DMS79 treated with DMSO at 0.1 percent for 48 hours (cell line): Measurements from ENCODE around the gene RBFOX2.
"Not testable (repeated sequence)": the region's sequence is repeated elsewhere in the genome, so short reads cannot be mapped to it uniquely, and the experiment has no call there.

ENCODE experiments used
- DNase-seq: peaks from one replicate; lab custom pipeline; 2025; lab: John Stamatoyannopoulos, UW

The RBFOX2 gene

DNA sequence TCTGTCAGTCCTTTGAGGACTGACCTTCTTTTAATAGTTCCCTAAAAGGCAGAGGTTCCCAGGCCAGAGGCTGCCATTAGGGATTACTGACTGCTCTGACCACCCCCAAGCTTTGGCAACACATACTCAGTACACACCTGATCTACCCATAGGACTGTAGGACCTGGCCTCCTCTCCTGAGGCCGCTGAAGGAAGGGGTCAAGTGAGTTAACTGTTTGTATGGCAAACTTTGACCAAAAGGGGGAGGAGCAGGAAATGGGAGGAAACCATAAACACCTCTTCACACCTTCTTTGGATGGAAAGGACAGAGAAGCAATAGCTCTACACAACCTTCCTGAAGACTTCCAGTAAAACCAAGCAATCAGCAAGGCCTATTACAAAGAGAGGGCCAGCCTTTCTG, 207.0 kb downstream of the RBFOX2 start:
- DNase-seq = no peak

DNA sequence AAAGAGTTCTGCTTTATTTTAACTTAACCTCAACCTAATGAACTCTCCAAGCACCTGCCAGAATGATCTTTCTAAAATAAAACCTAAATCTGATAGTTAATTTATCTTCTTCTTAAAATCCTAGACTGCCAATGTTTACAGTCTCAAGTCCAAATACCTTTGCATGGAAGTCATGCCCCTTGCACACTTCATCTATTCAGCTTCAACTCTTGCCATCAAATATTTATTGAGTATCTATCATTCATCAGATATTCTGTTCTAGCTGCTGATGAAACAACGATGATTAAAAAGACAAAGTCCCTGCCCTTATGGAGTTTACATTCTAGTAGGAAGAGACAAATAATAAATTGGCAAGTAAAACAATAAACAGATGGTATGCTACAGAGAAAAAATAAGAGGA, 209.2 kb downstream of the RBFOX2 start:
- no peak for DNase-seq

DNA sequence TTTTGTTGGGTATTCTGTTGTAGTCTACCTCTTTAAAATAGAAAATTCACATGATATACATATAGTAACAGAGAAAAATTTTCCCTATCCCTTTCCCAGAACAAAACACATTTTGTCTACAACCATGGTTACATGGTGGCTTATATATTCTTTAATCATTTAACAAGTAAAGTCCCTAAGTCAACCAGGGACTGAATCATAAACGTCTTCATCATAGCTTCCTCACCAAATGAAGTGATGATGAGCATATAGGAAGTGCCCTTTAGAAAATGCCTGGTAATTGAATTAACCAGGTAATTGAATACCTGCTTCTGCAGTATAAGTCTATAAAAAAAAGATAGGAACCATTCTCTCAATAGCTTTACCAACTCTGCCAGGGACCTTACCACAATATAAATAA, 209.7 kb downstream of the RBFOX2 start:
- no peak for DNase-seq

DNA sequence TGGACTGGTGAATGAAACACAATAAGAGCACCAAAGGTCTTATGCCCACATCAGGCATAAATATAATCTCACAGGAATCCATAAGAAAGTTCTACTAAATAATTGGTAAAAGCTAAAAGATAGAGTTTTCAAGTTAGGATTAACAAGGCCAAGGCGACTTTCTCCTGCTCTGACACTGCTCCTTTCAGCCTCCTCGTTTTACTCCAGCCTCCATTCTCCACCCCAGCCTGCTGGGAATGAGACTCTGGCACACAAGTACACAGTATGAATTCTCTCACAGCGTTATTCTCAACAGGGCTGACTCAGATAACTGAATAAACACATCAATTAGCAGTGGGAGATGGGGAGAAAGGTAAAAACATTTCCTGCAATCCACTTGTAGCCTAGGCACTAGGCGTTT, 216.0 kb downstream of the RBFOX2 start:
- no peak for DNase-seq

DNA sequence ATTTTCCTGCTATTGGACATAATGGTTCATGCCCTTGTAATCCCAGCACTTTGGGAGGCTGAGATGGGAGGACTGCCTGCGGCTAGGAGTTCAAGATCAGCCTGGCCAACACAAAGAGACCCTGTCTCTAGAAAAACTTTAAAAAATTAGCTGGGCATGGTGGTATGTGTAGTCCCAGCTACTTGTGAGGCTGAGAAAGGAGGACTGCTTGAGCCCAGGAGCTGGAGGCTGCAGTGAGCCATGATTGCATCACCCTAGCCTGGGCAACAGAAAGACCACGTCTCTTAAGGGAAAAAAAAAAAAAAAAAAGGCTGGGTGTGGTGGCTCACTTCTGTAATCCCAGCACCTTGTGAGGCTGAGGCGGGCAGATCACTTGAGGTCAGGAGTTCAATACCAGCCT, 217.0 kb downstream of the RBFOX2 start:
- DNase-seq = no peak

DNA sequence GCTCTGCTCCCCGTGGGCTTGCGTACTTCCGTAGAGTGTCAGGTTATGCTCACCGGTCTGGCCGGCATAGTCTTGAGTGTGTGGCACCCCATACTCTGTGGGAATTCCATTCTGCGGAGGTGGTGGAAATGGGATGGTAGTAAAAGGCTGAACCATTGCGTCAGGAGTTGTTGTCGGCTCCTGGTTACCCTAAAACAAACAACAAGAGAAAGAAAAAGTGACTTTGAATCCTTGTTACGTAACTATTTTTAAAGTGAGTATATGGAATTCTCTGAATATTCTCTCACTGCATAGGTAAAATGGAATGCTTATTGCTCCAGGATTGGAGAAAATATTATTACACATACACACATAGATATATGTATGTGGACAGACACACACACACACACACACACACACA, 218.8 kb downstream of the RBFOX2 start:
- DNase-seq = no peak

DNA sequence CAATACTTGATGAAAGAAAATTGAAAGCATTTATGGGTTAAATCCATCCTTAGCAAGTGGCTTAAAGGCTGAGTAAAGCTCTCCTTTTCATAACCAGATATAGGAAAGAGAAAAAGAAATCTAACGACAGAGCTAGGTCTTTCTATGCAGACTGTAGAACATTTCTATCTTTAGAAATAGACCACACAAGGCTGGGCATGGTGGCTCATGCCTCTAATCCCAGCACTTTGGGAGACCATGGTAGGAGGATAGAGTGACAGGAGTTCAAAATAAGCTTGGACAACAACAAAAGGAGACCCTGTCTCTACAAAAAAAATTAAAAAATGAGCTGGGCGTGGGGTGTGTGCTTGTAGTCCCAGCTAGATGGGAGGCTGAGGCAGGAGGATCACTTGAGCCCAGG, 220.2 kb downstream of the RBFOX2 start:
- no peak for DNase-seq

DNA sequence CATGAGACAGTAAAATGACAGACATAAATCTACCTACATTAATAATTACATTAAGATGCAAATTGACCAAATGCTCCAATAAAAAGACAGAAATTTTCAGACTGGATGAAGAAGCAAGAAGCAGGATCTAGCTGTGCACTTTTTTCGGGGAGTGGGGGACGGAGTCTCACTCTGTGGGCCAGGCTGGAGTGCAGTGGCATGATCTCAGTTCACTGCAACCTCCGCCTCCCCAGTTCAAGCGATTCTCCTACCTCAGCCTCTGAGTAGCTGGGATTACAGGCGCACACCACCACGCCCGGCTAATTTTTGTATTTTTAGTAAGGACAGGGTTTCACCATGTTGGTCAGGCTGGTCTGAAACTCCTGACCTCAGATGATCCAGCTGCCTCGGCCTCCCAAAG, 222.0 kb downstream of the RBFOX2 start:
- not testable (repeated sequence) for DNase-seq

DNA sequence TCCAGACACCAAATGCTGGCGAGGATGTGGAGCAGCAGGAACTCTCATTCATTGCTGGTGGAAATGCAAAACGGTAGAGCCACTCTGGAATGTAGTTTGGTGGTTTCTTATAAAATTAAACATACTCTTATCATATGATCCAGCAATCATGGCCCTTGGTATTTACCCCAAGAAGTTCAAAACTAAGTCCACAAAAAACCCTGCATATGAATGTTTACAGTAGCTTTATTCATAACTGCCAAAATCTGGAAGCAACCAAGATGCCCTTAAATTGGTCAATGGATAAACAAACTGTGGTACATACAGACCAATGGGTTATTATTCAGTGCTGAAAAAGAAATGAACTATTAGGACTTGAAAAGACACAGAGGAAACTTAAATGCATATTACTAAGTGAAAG, 223.2 kb downstream of the RBFOX2 start:
- DNase-seq = no peak

DNA sequence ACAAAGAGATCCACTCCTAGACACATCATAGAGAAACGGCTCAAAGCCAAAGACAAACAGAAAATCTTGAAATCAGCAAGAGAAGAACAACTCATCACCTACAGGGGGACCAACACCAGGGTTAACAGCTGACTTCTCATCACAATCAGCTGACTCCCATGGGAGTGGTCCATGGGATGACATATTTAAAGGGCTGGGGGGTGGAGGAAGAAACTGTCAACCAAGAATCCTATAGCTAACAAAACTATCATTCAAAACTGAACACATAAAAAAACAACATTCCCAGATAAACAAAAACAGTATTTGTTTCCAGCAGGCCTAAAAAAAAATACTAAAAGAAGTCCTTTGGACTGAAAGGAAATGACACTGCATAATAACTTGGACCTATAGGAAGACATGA, 224.2 kb downstream of the RBFOX2 start:
- DNase-seq = no peak

DNA sequence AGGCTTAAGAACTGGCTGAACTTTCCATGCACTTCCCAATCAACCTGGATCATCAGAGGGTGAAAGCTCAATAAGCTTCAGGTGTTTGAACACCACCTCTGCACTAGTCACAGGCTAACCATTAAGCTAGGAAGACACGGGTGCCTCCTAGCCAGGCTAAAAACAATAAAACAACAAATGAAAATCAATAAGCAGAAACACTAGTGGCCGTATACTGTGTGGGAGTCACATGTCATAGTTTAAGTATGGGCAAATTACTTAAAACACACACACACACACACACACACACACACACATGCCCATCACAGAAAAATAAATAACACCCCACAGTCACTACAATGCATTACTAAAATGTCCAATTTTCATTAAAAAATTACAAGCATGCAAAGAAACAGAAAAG, 225.7 kb downstream of the RBFOX2 start:
- no peak for DNase-seq

DNA sequence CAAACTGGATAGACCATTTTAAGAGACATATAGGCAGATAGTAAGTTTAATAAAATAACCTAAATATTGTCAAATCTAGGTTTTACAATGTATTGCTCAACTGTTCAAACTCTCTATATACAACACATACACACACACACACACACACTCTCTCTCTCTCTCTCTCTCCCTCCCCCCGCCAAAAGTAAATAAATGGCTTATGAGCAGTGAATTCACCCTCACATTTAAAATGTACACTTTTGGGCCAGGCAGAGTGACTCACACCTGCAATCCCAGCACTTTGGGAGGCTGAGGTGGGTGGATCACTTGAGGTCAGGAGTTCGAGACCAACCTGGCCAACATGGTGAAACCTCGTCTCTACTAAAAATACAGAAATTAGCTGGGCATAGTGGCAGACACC, 227.3 kb downstream of the RBFOX2 start:
- DNase-seq = not testable (repeated sequence)

DNA sequence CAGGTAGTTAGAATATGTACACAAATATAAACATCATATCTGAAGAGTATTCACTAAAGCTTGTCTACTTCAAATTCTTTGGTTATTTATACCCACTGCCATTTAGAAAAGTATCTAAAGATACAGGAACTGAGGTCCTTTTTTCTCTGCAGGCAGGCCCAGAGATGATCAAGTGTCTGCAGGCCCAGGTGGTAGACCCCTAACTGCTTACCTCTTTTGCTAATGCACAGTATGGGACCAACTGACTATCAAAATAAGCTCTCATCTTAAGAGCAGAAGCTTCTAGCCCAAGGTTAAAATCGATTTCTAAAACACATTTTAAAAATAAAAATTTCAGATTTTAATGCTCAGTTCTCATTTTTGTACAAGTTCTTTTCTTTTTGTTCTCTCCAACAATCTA, 229.5 kb downstream of the RBFOX2 start:
- DNase-seq = no peak

DNA sequence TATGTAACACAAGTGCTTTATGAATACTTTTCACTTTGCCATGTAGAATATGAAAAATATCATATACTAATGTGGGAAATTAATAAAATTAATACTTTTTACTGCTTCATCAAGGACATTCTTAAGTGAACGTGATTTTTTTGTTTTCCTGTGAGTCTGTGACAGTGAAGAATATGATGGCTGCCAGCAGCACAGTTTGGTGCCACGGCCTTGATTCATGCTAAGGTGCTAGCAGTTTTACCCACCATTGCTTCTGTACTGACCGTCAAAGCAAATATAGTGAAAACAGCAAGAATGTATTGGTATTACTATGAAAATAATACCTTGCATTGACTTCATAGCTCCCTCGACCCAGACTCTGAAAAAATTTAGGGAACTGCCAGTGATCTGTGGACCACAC, 231.2 kb downstream of the RBFOX2 start:
- no peak for DNase-seq

DNA sequence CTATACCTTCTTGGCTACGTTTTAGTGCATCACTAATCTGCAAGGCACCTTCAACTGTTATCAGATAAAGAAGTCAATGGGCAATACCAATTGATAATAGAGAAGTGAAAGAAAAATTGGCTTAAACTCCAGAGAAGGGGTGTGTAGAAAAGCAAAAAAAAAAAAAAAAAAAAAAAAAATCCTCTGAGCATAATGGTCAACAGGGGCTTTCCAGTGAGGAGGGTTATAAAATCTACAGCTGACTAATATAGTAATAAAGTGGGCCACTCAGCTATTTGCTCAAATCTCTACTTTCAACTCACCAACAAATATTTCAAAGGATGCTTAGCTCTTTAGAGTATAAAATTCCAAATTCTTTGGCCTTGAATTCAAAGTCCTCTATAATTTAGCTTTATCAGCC, 233.1 kb downstream of the RBFOX2 start:
- no peak for DNase-seq

DNA sequence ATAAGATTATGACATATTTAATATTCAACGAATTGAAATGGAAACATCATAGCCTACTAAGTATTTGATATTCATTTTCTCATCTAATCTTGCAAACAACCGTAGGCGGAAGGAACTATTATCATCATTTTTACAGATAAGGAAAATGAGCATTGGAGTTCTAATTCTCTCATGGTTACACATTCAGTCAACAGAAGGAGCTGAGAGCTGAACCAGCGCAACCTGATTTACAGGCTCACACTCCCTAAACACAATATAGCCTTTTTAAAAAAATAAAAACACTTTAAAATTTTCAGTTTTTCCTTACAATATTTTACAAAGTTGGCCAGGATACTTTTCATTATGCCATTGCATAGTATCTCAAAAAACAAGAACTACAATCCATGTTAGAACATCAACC, 236.1 kb downstream of the RBFOX2 start:
- no peak for DNase-seq

DNA sequence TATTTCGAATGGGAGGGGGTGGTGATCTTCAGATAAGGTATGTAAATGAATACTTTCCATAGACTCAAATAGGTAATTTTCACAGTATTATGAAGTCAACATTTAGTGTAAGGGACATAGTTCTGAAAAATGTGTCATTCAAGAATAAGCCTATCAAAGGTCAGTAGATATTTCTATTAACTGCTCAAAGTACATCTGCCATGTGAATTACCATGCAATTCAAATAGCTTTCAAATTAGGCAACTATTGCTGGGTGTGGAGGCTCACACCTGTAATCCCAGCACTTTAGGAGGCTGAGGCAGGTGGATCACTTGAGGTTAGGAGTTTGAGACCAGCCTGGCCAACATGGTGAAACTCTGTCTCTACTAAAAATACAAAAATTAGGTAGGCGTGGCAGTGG, 236.8 kb downstream of the RBFOX2 start:
- not testable (repeated sequence) for DNase-seq

DNA sequence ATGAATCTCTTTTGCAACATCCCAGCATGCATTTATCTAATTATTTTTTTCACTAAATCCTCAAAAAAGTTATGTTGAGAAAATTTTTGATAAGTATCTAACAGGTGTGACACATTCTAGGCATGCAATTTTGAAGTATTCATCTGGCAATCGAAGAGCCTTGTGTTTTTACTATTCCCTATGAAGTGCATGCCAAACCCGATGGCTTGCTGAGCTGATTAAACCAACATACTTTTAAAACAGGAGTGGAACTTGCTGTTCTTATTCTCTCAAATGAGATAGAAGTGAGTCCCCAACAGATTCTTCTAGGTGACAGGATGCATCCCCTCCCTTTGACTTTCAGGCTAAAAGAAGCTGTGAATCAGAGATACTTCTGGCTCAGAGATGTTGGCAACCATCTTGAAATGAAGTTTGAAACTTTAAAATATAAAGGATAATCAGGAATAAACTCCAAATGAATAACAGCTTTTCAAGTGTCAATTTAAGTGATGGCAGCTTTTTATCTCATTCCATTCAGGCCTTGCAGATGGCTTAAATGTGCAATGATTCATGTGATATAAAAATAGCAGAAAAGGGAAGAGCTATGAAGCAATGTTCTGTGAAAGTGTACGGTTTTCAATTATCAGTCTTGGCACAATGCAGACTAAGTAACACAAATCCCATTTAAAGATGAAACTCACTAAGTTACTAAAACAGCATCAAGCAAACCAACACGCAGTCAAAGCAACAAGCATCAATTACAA, 243.3 kb downstream of the RBFOX2 start:
- DNase-seq = no peak

DNA sequence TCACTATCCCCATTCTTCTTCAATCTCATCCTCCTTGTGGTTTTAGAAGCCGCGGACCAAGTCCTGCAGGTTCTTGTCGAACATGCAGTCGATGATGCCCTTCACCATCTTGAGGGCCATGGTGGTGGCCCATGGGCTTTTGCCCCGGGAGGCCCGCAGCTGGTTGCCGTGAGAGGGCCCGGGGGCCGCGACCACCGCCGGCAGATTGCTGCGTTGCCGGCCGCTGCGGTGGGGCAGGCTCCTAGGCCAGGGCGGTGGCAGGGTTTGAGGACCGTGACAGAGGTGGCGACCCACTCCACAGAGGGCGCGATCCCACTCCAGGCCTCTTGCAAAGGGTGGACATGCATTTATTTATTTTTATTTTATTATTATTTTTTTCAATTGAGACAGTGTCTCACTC, 244.0 kb downstream of the RBFOX2 start:
- no peak for DNase-seq

DNA sequence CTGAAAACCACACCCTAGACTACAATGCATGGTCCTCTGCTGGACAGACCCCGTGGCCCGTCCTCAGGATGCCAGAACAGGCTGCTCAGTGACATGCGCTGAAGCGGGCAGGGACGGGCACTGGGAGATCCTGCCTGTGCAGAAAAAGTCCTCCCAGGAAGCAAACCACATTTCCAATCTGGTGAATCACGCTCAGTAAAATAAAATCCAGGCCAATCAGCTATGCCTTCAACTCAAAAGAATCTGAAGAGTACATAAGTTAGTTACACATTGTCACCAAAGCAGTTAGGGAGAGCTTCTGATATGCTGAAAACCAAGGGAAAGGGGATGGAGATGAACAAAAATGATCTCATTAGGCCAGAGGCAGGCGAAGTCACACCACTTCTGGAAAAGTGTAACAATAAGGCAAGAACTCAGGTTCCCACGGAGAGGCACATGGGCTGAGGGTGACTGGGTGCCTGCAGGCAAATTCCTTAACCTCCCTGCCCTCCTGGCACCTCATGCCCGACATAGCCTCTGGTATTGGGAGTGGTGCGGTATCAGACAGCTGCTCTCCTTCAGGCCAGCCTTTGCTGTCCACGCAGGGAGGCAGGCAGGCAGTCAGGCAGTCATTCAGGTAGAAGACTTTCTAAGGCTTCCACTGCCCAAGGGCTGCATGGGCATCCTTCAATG, 244.5 kb downstream of the RBFOX2 start:
- no peak for DNase-seq

DNA sequence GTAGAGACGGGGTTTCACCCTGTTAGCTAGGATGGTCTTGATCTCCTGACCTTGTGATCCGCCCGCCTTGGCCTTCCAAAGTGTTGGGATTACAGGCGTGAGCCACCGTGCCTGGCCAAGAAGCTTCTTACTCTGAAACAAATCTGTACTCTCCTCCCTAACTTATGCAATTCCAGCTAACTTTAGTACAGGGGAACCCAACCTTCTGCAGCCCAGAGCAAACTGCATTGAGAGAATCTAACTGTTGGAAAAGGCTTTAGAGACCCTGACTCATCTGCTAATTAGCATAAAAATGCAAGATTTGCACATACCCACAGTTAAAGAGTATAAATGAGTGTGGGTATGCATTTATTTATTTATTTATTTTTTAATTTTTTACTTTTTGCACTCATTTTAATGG, 246.1 kb downstream of the RBFOX2 start:
- no peak for DNase-seq

DNA sequence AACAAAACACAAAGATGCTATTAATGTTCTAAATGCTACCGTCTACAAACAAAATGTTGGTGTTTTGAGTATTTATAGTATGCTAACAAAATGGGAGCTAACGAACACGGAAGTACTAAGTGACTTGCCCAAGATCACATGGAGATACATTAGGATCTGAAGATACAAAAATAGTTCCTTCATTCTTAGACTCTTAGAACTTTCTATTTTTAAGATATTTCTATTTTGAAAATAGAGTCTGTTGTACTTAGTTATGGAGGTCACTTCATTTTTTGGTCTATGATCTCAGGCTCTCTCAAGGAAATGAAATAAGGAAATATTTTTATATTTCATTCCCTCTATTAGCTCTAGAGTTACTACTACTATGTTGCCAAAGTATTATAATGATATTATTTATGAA, 246.7 kb downstream of the RBFOX2 start:
- DNase-seq = no peak

DNA sequence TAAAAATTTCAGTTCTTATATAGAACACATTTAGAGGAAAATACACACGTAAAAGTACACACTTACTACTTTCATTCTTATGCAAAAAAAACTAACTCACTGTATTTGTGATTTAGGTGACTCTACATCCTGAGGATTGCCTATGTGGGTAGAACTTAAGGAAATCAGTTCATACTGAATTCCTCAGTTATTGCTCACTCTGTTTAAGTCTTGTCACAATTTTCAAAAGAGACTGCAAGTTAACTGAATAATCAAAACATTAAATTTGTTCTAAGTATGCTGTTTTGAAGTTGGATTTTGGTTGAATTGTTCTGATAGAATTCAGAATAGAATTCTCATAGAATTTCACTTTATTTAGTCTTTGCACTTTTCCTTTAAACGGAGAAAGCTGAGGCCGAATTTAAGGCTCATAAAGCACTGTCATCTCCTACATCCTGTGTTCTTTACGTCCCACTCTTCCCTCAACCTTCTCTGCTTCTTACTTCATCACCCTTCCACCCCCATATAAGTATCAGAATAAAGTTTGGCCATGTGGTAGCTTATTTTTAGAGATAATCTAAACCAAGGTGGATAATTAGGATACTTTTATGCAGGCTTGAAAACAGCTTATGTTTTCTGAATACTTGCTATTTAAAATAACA, 251.2 kb downstream of the RBFOX2 start:
- DNase-seq = no peak

DNA sequence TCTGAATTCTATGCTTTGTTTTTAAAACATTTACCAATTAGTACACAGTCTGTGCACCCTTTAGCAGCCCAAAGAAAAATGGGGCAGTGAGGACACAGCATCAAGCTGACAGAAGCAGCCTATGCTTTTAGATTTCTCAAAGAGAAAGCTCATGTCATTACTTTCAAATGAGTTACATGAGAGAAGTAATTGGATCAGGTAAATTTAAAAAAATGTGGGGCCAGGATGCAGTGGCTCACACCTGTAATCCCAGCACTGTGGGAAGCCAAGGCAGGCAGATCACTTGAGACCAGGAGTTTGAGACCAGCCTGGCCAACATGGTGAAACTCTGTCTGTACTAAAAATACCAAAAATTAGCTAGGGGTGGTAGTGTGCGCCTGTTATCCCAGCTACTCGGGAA, 253.3 kb downstream of the RBFOX2 start:
- DNase-seq = no peak
